ENCODE measurements around the gene GSKIP. TPM values are rescaled to one million over a fixed set of nuclear protein-coding genes. Genes with fewer than 3 reads are reported as not detected.

Gene GSKIP
- total RNA-seq, 1 donor from 2014 or later = 17.5 TPM

DNA sequence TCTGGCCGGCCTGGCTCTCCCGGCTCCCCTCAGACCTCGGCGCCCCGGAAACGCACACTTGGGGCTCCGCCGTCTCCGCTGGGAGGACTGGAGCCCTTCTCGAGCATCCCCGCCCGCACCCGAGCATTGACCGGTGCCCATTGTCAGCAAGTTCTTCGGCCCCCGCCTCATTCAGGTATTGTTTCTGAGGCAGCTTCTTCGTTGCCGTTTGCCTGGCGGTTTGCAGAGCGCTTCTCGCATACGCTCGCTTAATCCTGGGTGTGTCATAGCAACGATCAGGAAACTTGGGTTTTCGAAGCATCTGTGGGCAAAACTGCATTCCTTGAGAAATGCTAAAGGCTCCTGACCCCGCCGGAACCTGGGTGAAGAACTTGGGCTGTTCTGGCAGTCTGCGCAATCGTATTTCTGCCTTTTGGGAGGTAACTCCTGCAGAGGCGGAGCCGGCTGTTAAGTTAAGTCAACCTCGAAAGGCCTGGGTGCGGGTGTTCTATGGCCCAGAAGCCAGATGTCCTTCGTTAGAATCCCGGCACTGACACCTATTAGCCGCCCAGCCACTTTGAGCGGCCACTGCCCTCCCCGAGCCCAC is 518 bp downstream of the GSKIP start:
- TF ChIP-seq, protein P1, sequence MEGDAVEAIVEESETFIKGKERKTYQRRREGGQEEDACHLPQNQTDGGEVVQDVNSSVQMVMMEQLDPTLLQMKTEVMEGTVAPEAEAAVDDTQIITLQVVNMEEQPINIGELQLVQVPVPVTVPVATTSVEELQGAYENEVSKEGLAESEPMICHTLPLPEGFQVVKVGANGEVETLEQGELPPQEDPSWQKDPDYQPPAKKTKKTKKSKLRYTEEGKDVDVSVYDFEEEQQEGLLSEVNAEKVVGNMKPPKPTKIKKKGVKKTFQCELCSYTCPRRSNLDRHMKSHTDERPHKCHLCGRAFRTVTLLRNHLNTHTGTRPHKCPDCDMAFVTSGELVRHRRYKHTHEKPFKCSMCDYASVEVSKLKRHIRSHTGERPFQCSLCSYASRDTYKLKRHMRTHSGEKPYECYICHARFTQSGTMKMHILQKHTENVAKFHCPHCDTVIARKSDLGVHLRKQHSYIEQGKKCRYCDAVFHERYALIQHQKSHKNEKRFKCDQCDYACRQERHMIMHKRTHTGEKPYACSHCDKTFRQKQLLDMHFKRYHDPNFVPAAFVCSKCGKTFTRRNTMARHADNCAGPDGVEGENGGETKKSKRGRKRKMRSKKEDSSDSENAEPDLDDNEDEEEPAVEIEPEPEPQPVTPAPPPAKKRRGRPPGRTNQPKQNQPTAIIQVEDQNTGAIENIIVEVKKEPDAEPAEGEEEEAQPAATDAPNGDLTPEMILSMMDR (IDR thresholded peaks at IDR 0.05) = no peak
- Histone ChIP-seq H3K9me3 (no peaks in the 10 kb centered on the region), H3K4me3 (peak overlapping the region; percentile 87 to 92), H3K27me3 (no peaks in the 10 kb centered on the region), H3K36me3 (no peaks in the 10 kb centered on the region), H3K4me1 (peaks cover 9 to 17% of the 10 kb centered on the region in 2 donors), H3K27ac (peak overlapping the region; percentile 92 to 93)
- intact Hi-C loops (cut with DNase I) = loop anchor here (1.0 to 10.0 kb wide), 4 partner anchors 27 to 829 kb away; partner anchors contain the start of genes GLRX5, PAPOLA and VRK1
- peak in 1 of 2 donors; percentile 66 for DNase-seq (ENCODE audit: low spot score in 2 of 2)

DNA sequence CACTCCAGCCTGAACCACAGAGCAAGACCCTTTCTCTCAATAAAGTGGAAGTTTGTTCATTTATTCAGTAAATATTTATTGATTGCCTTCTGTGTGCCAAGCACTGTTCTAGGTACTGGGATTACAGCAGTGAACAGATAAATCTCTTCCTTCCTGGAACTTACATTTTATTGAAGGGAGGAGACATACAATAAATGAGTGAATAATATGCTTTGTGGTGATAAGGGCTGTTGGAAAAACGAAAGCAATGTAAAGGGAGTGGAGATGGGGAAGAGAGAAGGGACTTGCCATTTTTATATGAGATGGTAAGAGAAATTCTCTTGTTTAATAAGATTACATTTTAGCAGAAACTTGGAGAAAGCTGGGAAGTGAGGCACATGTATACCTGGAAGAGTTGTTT is 1.6 kb downstream of the GSKIP start:
- no peak for DNase-seq (ENCODE audit: low spot score in 2 of 2)
- H3K9me3 ChIP-seq = no peaks in the 10 kb centered on the region
- TF ChIP-seq, protein P1 (IDR thresholded peaks at IDR 0.05) = no peak
- no peaks in the 10 kb centered on the region for H3K36me3 ChIP-seq
- no peak overlapping the region for H3K27ac ChIP-seq
- H3K27me3 ChIP-seq = no peaks in the 10 kb centered on the region
- intact Hi-C loops (cut with DNase I) = loop anchor here (10.0 kb wide), 2 partner anchors 430 to 830 kb away; partner anchors contain the start of genes GLRX5 and VRK1
- peaks cover 9 to 17% of the 10 kb centered on the region in 2 donors for H3K4me1 ChIP-seq
- H3K4me3 ChIP-seq = no peak overlapping the region

DNA sequence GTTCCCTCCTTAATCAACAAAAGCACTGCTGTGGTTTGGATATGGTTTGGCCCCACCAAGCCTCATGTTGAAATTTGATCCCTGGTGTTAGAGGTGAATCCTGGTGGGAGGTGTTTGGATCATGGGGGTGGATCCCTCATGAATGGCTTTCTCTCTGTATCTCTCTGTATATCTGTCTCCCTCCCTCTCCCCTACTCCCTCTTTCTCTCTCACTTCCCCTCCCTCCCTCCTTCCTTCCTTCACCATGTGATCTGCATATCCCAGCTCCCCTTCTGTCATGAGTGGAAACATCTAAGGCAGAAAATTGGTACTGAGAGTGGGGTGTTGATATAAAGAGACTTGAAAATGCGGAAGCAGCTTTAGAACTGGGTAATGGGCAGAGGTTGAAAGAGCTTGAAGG is 5.2 kb downstream of the GSKIP start:
- no peaks in the 10 kb centered on the region for H3K27me3 ChIP-seq
- DNase-seq (ENCODE audit: low spot score in 2 of 2) = no peak
- no peaks in the 10 kb centered on the region for H3K9me3 ChIP-seq
- TF ChIP-seq, protein P1 (IDR thresholded peaks at IDR 0.05) = no peak
- H3K36me3 ChIP-seq = no peaks in the 10 kb centered on the region
- H3K4me3 ChIP-seq = no peak overlapping the region
- no peaks in the 10 kb centered on the region for H3K4me1 ChIP-seq
- H3K27ac ChIP-seq = no peak overlapping the region
- intact Hi-C loops (cut with DNase I) = loop anchor here (10.0 kb wide), 2 partner anchors 426 to 834 kb away; partner anchors contain the start of genes GLRX5 and VRK1

DNA sequence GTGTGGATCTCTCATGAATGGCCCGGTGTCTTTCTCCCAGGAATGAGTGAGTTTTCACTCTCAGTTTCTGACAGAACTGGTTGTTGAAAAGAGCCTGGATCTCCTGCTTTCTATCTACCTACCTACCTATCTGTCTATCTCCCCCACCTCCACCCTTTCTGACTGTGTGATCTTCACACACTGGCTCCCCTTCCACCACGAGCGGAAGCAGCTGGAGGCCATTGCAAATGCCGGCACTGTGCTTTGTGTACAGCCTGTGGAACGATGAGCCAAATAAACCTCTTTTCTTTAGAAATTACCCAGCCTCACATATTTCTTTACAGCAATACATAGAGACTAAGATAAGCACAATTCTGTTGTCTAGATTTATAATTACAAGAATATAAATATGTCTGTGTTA is 7.2 kb downstream of the GSKIP start:
- intact Hi-C loops (cut with DNase I) = no loop called here
- H3K9me3 ChIP-seq = no peaks in the 10 kb centered on the region
- no peaks in the 10 kb centered on the region for H3K27me3 ChIP-seq
- no peak overlapping the region for H3K27ac ChIP-seq
- TF ChIP-seq, protein P1 (IDR thresholded peaks at IDR 0.05) = no peak
- no peaks in the 10 kb centered on the region for H3K36me3 ChIP-seq
- DNase-seq (ENCODE audit: low spot score in 2 of 2) = no peak
- H3K4me1 ChIP-seq = no peaks in the 10 kb centered on the region
- no peak overlapping the region for H3K4me3 ChIP-seq

DNA sequence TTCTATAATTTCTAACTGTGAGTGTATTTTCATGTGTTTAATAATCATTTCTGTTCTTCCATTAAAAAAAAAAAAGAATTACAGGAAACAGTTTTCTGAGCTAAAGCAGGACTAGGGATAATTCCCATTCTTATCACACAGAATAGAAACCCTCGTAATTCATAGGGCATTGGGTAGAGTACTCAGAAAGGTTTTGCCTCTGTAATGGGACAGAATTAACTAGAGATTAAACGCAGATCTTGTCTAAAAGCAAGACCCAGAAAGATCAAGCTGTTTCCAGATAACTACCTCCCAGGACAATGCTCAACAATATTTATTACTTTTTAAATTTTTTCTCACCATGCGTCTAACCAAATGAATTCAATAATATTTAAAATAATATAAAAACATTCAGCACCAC is 10.2 kb downstream of the GSKIP start:
- intact Hi-C loops (cut with DNase I) = no loop called here
- Histone ChIP-seq H3K27ac (no peak overlapping the region), H3K4me3 (no peak overlapping the region), H3K36me3 (no peaks in the 10 kb centered on the region), H3K4me1 (no peaks in the 10 kb centered on the region), H3K9me3 (no peaks in the 10 kb centered on the region), H3K27me3 (no peaks in the 10 kb centered on the region)
- TF ChIP-seq, protein P1 (IDR thresholded peaks at IDR 0.05) = no peak
- DNase-seq (ENCODE audit: low spot score in 2 of 2) = no peak
